Brain microvascular endothelial cell (primary cell): ENCODE results near the gene PPP2R1B.

Source experiments
- DNase-seq: peaks from one replicate; pipeline ENCODE4 v3.0.0-alpha.2; 2020
- H3K27ac ChIP-seq: fragments of 250-450 bp; sonication (Bioruptor Pico); 2 replicates; pipeline ENCODE4 v1.5.1; 2020; ENCODE audit warnings: mild to moderate bottlenecking, moderate library complexity
- H3K27me3 ChIP-seq: fragments of 250-450 bp; sonication (Bioruptor Pico); replicated peaks from 2 replicates; pipeline ENCODE4 v1.5.1; 2020; ENCODE audit warnings: mild to moderate bottlenecking
- H3K36me3 ChIP-seq: fragments of 250-450 bp; sonication (Bioruptor Pico); replicated peaks from 2 replicates; pipeline ENCODE4 v1.5.1; 2020; ENCODE audit warnings: mild to moderate bottlenecking
- H3K4me3 ChIP-seq: 2 replicates; pipeline ENCODE4 v1.5.1; 2011; ENCODE audit warnings: low read depth, mild to moderate bottlenecking, control low read depth, low read length, moderate library complexity
- CTCF ChIP-seq: IDR thresholded peaks from 2 replicates; pipeline ENCODE4 v1.5.1; 2011; ENCODE audit warnings: low read depth, mild to moderate bottlenecking, moderate library complexity, low read length, control low read depth, inconsistent platforms; ENCODE audit errors: missing control alignments
- in situ Hi-C: cut with HindIII; loops from 2 replicates; pipeline ENCODE4 v1.10.0; 2017; ENCODE audit warnings: low sequenced_read_pairs, low pct_ligation_motif_present

The PPP2R1B gene

GRCh38 chr11:111762981-111763643 is 3.1 kb downstream of the PPP2R1B start:
- H3K36me3 ChIP-seq = peaks cover 37% of the 10 kb centered on the region
- no peaks in the 10 kb centered on the region for H3K27me3 ChIP-seq
- peak; percentile 35 for TF ChIP-seq CTCF
- H3K27ac ChIP-seq = no peak overlapping the region
- no peak overlapping the region for H3K4me3 ChIP-seq
- DNase-seq = no peak
- in situ Hi-C loops = no loop called here

GRCh38 chr11:111762526-111762925 is 3.7 kb downstream of the PPP2R1B start:
- no peak for DNase-seq
- H3K27me3 ChIP-seq = no peaks in the 10 kb centered on the region
- H3K4me3 ChIP-seq = no peak overlapping the region
- H3K27ac ChIP-seq = no peak overlapping the region
- in situ Hi-C loops = no loop called here
- no peak for TF ChIP-seq CTCF
- peaks cover 42% of the 10 kb centered on the region for H3K36me3 ChIP-seq

- no peak for DNase-seq
- Histone ChIP-seq H3K36me3 (peaks cover 51% of the 10 kb centered on the region), H3K4me3 (no peak overlapping the region), H3K27ac (no peak overlapping the region), H3K27me3 (no peaks in the 10 kb centered on the region)
- in situ Hi-C loops = no loop called here
- no peak for TF ChIP-seq CTCF
Measured at GRCh38 chr11:111761036-111761435, 5.2 kb downstream of the PPP2R1B start.

- peaks cover 55% of the 10 kb centered on the region for H3K36me3 ChIP-seq
- no peak overlapping the region for H3K27ac ChIP-seq
- no peak for TF ChIP-seq CTCF
- no peak for DNase-seq
- in situ Hi-C loops = no loop called here
- H3K4me3 ChIP-seq = no peak overlapping the region
- no peaks in the 10 kb centered on the region for H3K27me3 ChIP-seq
Measured at GRCh38 chr11:111759778-111760407, 6.3 kb downstream of the PPP2R1B start.

DNA sequence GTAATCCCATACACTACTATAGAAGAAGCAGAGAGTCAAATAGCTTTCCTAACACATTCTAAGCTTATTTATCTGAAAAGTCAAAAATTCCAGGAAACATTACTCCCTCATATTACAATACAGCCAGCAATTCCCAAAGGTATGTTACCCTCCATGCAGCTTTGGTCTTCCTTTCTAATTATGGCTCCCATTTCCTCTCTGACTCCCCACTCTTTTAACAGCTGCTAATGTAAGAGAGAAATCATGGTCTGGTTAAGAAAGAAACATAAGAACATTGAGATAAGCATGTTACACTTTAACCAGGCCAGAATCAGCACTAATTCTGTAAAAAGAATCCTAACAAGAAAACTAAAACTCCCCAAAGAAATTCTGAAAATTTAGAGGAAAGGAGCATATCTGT is 6.8 kb downstream of the PPP2R1B start:
- Histone ChIP-seq H3K27ac (no peak overlapping the region), H3K36me3 (peaks cover 58% of the 10 kb centered on the region), H3K4me3 (no peak overlapping the region), H3K27me3 (no peaks in the 10 kb centered on the region)
- TF ChIP-seq CTCF = no peak
- in situ Hi-C loops = no loop called here
- no peak for DNase-seq

- in situ Hi-C loops = no loop called here
- no peak overlapping the region for H3K27ac ChIP-seq
- no peak for TF ChIP-seq CTCF
- peaks cover 67% of the 10 kb centered on the region for H3K36me3 ChIP-seq
- no peak for DNase-seq
- no peak overlapping the region for H3K4me3 ChIP-seq
- no peaks in the 10 kb centered on the region for H3K27me3 ChIP-seq
Measured at GRCh38 chr11:111756097-111756496, 10.1 kb downstream of the PPP2R1B start.
